Neutrophil (primary cell): ENCODE measurements around the gene ZNF672.
"Not testable (repeated sequence)": the region's sequence is repeated elsewhere in the genome, so short reads cannot be mapped to it uniquely, and the experiment has no call there.

Source experiments
- H3K27ac ChIP-seq: fragments of 200-600 bp; sonication (generic); 2 replicates; pipeline ENCODE4 v1.5.1; 2016; ENCODE audit warnings: mild to moderate bottlenecking, moderate library complexity
- H3K27me3 ChIP-seq: fragments of 200-600 bp; sonication (generic); 2 replicates; pipeline ENCODE4 v1.6.0; 2016; ENCODE audit warnings: mild to moderate bottlenecking
- H3K36me3 ChIP-seq: fragments of 200-600 bp; sonication (generic); 2 replicates; pipeline ENCODE4 v1.5.1; 2017
- H3K4me1 ChIP-seq, 2 experiments: fragments of 200-600 bp in 1 of 2; sonication (generic) in 1 of 2; 1 replicate in 1 of 2; 2 replicates in 1 of 2; pipeline versions ENCODE4 v1.5.1 to v1.6.1; 2013 to 2016; ENCODE audit warnings: low read depth in 1 of 2, low read length in 1 of 2, mild to moderate bottlenecking in 1 of 2, moderate library complexity in 1 of 2; ENCODE audit not compliant: control insufficient read depth in 1 of 2, insufficient read depth in 1 of 2
- H3K4me3 ChIP-seq, 2 experiments: fragments of 200-600 bp in 1 of 2; sonication (generic) in 1 of 2; 1 replicate in 1 of 2; 2 replicates in 1 of 2; pipeline ENCODE4 v1.5.1; 2013 to 2016; ENCODE audit warnings: low read depth in 1 of 2, low read length in 1 of 2, mild to moderate bottlenecking in 1 of 2, moderate library complexity in 1 of 2
- H3K9me3 ChIP-seq: fragments of 200-600 bp; sonication (generic); 2 replicates; pipeline ENCODE4 v1.5.1; 2016
- TF ChIP-seq, protein P1 (sequence below): fragments of 200-600 bp; sonication (generic); IDR thresholded peaks from 2 replicates; pipeline ENCODE4 v1.5.1; 2016; ENCODE audit warnings: antibody characterized with exemption

Gene ZNF672

DNA sequence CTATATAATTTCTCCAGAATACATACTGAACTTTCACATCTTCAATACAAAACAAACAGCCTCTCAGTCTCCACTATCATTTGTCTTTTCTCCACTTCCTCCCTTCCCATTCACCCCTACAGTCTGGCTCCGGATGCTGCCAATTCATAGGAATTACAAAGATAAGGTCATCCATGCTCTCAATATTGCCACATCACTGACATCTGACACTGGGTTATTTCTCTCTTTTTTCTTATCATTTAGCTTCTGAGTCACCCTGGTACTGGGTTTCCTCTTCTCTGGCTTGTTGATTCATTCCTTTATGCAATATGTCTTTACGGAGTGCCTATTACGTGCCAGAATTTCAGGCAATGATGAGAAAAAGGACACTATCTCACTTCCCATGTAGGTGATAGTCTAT lies 9.2 kb upstream of the ZNF672 start:
- no peaks in the 10 kb centered on the region for H3K27me3 ChIP-seq

DNA sequence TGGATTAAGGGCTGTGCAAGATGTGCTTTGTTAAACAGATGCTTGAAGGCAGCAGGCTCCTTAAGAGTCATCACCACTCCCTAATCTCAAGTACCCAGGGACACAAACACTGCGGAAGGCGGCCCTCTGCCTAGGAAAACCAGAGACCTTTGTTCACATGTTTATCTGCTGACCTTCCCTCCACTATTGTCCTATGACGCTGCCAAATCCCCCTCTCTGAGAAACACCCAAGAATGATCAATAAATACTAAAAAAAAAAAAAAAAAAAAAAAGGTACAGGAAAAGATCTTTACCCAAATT lies 7.4 kb upstream of the ZNF672 start:
- peaks cover 24 to 44% of the 10 kb centered on the region in 2 experiments for H3K4me1 ChIP-seq
- not testable (repeated sequence) for H3K27ac ChIP-seq, H3K4me3 ChIP-seq, H3K36me3 ChIP-seq, H3K9me3 ChIP-seq, H3K27me3 ChIP-seq

More for the DNA sequence above, 9.2 kb upstream of the ZNF672 start:
- H3K36me3 ChIP-seq: peaks cover 12% of the 10 kb centered on the region
- peak overlapping the region; percentile 43 for H3K27ac ChIP-seq
- peaks cover 33 to 46% of the 10 kb centered on the region in 2 experiments for H3K4me1 ChIP-seq
- no peak overlapping the region for H3K4me3 ChIP-seq
- no peaks in the 10 kb centered on the region for H3K9me3 ChIP-seq
- TF ChIP-seq, protein P1, sequence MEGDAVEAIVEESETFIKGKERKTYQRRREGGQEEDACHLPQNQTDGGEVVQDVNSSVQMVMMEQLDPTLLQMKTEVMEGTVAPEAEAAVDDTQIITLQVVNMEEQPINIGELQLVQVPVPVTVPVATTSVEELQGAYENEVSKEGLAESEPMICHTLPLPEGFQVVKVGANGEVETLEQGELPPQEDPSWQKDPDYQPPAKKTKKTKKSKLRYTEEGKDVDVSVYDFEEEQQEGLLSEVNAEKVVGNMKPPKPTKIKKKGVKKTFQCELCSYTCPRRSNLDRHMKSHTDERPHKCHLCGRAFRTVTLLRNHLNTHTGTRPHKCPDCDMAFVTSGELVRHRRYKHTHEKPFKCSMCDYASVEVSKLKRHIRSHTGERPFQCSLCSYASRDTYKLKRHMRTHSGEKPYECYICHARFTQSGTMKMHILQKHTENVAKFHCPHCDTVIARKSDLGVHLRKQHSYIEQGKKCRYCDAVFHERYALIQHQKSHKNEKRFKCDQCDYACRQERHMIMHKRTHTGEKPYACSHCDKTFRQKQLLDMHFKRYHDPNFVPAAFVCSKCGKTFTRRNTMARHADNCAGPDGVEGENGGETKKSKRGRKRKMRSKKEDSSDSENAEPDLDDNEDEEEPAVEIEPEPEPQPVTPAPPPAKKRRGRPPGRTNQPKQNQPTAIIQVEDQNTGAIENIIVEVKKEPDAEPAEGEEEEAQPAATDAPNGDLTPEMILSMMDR: no peak

DNA sequence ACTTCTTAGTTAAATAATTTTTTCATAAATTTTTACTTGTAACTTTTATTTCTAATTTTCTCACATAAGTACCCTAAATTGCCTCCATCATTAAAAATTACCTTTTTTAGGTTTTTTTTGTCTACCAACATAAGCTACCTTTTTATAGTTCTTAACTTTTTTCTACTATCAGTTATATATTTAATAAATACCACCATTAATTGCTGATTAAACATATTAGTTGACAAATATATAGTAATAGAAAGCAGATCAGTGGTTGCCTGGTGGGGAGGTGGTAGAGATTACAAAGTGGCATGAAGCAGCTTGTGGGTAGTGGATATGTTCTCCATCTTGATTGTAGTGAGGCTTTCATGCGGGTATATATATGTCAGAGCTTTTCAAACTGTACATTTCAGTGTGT lies 6.2 kb upstream of the ZNF672 start:
- no peaks in the 10 kb centered on the region for H3K36me3 ChIP-seq
- TF ChIP-seq, protein P1: no peak
- no peaks in the 10 kb centered on the region for H3K9me3 ChIP-seq
- H3K4me3 ChIP-seq: no peak overlapping the region
- H3K27me3 ChIP-seq: no peaks in the 10 kb centered on the region
- no peak overlapping the region for H3K27ac ChIP-seq
- peaks cover 22 to 40% of the 10 kb centered on the region in 2 experiments for H3K4me1 ChIP-seq

DNA sequence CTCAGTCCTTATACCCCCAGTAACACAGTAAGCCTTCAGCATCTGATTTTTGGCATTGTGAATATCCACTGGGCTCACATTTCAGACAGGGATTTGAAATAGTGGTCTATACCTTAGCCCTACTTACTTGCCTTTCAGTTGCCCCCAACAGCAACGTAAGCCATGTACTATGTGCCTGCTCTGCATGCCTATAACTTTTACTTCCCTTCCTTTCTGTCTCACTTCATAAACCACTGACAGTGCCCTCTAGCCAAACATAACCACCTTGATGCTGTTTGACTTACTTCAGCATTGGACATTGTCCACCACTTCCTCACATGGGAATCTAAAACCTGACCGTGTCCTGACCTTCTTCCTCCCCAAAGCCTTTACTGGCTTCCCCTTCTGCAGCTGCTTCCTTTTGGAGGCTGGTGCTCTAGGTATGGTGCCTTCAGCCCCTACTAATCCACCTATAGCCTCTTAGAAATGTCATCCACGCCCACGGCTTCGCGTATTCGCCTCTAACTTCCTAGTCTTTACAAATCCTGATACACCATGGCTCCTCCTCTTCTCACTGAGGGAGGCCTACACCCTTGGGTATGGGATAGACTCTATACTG lies 3.6 kb upstream of the ZNF672 start:
- peaks cover 22 to 31% of the 10 kb centered on the region in 2 experiments for H3K4me1 ChIP-seq
- TF ChIP-seq, protein P1: no peak
- H3K4me3 ChIP-seq: no peak overlapping the region
- no peaks in the 10 kb centered on the region for H3K9me3 ChIP-seq
- no peaks in the 10 kb centered on the region for H3K27me3 ChIP-seq
- H3K27ac ChIP-seq: peak overlapping the region; percentile 58
- no peaks in the 10 kb centered on the region for H3K36me3 ChIP-seq

DNA sequence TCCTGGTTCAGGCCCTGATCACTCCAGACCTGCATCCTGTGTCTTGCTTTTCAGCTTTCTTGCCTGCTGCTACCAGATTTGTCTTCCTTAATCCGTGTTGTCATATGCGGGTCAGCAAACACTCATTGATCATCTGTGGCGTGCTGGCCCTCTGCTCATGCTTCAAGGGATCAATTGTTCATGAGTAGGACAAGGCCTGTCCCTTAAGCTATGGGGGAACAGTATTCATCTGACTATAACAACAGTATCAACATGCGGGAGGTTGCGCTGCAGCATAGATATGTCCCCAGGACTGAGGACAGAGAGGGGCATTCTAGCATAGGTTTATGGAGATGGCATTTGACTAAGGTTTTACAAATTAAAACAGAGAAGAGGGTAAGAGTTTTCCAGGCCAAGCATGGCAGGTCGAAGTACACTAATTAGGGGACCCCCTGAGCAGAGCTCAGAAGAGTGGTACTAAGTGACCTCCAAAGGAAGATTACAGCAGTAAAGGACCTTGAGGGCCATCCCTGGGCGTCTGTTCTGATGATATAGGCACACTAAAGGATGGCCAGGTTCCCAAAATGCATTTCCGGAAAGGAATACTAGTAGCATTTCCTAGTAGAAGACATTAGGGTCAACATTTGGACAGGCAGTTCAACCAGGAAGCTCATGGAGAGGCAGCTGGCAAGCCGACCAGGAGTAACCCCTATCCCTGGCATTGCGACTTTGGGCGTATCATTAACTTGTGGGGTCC lies 811 bp upstream of the ZNF672 start:
- TF ChIP-seq, protein P1: no peak
- Histone ChIP-seq H3K27ac (peak overlapping the region; percentile 99), H3K4me3 (peak overlapping the region; percentile 81 to 93), H3K36me3 (no peaks in the 10 kb centered on the region), H3K4me1 (peaks cover 25 to 37% of the 10 kb centered on the region in 2 experiments), H3K9me3 (no peaks in the 10 kb centered on the region), H3K27me3 (no peaks in the 10 kb centered on the region)
